ENCODE results near the gene KIF17.

KIF17 gene

DNA sequence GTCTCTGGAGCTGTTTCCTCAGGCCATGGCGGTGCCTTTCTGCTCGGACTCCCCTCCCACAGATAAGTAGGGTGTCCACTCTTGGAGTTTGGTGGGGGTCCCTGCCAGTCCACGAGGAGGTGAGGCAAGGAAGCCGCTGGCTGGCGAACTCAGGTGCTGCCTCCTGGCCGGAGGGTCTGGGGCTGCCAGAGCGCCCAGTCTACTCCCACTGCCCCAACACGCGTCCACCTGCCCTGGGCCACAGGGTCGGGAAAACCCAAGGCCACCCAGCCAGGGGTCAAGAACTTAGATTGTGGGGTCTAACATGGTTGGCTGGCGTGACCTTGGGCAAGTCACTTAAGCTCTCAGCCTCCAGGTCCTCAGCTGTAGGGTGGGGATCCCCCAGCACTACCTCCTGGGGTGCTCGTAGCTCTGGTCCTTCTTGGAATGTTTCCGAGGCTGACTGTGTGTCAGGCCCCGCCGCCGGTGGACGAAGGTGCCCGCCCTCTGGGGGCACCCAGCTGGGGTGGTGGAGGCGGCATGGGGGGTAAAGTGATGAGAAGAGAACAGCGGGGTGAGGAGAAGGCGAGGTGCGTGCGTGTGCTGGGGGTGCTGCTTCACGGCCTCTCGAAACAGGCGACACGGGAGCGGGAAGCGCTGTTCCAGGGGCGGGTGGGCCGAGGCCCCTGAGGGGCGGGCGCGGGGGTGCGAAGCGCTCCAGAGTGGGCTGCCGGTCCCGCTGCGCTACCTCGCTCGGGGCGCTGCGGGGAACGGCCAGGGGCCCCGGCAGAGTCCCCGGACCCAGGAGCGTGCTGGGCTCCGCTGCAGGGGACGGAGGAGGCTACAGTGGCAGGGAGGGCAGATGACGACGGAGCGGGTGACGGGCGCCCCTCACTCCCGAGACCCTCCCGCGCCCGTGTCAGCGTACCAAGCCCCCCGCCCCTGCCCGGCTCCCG, 13.5 kb upstream of the KIF17 start:
- H3K4me3 Mint-ChIP-seq: peak overlapping the region; percentile 65
- peaks cover 4% of the 10 kb centered on the region for H3K36me3 Mint-ChIP-seq (ENCODE audit: low read depth)
- H3K4me1 Mint-ChIP-seq (ENCODE audit: low read depth): peaks cover 18% of the 10 kb centered on the region
- H3K27me3 Mint-ChIP-seq (ENCODE audit: low read depth): peaks cover 51% of the 10 kb centered on the region
- H3K27ac Mint-ChIP-seq: no peak overlapping the region
- H3K9me3 Mint-ChIP-seq: no peaks in the 10 kb centered on the region

DNA sequence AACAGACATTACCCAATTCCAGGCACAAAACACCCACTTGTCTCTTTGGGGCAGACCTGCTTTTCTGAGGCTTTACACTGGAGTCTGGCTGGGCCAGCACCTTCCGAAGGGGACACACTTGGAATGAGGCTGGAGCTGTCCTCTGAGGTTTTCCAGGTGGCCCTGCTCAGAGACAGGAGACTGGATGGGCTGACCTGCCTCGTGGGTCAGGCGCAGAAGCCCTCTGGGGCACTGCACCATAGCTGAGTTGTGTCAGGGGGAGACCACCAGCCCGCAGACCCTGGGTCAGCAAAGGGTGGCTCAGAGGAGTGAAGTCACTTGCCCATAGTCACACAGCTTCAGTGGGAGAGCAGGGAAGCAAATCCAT, 12.9 kb upstream of the KIF17 start:
- Mint-ChIP-seq H3K36me3 (ENCODE audit: low read depth) (peaks cover under 1% of the 10 kb centered on the region), H3K27me3 (ENCODE audit: low read depth) (peaks cover 51% of the 10 kb centered on the region), H3K27ac (no peak overlapping the region), H3K9me3 (no peaks in the 10 kb centered on the region), H3K4me1 (ENCODE audit: low read depth) (peaks cover 18% of the 10 kb centered on the region), H3K4me3 (peak overlapping the region; percentile 5)

DNA sequence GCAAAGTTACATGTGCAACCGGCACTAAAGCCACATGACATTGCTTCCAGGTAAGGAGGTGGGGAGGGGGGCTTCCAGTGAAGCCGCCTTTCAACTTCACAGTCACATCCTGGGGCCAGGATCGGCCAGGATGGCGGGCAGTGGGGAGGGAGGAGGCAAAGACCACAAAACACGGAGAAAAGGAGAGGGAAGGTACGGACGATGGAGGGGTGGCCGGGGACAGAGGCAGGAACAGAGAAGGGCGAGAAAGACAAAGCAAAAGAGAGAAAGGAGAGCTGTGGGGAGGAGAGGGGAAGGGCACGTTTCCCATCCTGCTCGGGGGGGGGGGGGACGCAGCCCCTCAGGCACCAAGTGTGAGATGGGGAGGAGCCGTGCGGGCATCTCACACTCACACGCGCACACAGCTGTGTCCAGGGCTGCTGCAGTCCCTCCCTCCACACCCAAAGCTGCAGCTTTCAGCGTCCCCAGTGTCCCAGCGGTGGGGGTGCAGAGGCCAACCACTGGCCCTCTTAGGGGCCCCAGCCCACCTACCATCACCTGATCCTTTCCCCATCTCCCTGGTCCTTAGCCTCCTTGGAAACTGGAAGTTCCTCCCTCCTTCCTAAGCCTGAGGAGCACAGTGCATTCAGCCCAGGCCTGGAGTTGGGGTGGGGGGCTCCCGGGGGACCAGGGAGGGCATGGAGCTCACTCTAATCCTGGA, 12.3 kb upstream of the KIF17 start:
- Mint-ChIP-seq H3K9me3 (no peaks in the 10 kb centered on the region), H3K27ac (peak overlapping the region; percentile 15), H3K27me3 (ENCODE audit: low read depth) (peaks cover 51% of the 10 kb centered on the region), H3K36me3 (ENCODE audit: low read depth) (no peaks in the 10 kb centered on the region), H3K4me1 (ENCODE audit: low read depth) (peaks cover 18% of the 10 kb centered on the region), H3K4me3 (peak overlapping the region; percentile 21)

DNA sequence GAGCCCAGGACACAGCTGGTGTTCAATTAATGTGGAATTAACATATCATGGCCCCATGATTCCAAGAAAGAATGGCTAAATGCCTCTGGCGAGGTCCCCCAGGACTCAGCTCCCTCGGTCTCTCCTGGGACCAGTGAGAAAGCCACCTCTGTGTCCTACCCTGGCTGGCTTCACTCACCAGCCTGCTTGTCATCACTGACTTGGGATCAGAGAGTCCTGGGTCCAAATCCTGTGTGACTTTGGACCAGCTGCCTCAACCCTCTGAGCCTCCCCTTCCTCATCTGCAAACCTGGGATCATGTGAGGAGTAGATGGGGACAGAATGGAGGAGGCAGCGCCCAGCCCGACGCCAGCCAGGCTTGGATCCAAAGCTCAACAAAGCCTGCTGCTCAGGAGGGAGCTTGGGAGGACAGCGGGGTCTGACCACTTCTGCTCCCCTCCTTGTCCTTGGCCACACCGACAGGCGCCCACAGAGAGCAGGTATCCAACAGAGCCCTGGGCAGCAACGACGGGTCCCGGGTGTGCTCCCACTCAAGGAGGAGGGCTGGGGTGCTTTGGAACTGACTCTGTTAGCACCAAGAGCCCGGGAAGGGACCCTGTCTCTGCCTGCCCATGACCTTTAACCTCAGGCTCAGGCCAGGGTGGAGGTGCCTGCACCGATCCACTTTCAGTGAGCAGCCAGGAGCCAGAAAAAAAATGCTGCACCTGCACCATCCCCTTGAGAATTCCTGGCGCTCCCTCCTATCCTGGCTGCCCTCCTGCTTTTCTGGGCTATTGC, 11.5 kb upstream of the KIF17 start:
- H3K27ac Mint-ChIP-seq: no peak overlapping the region
- no peak overlapping the region for H3K4me3 Mint-ChIP-seq
- no peaks in the 10 kb centered on the region for H3K36me3 Mint-ChIP-seq (ENCODE audit: low read depth)
- peaks cover 18% of the 10 kb centered on the region for H3K4me1 Mint-ChIP-seq (ENCODE audit: low read depth)
- H3K27me3 Mint-ChIP-seq (ENCODE audit: low read depth): peaks cover 51% of the 10 kb centered on the region
- no peaks in the 10 kb centered on the region for H3K9me3 Mint-ChIP-seq

DNA sequence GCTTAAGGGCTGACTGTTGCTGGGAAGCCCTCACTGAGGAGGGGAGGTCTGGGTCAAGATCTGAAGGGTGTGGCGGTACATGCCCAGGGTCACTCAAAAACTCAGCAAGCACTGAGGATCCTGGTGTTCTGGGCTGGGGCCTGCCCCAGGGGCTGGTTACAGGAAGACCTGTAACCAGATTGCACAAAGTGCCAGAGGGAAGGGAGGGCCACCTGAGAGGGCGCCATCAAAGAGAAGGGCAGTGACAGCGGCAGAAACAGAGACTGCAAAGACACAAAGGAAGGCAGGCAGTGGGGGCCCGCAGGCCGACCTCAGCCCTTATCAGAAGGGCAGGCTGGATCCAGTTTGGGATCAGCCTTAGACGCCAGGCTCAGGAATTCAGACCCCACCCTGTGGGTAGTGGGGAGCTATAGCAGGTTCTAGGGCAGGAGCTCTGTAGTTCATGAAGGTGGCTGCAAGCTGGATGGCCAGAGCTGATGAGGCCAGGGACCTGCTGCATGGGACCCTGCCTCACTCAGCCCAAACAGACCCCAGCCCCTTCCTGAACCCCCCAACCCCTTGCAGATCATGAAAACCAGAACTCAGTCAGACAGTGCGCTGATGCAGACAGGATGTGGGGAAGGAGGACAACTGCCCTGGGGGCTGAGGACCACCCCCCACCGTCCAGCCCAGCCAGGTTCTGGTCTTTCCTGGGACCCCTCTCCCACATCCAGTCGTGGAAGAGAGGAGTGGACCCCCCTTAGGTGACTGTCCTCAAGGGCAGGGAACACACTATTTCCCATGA, 10.8 kb upstream of the KIF17 start:
- Mint-ChIP-seq H3K4me1 (ENCODE audit: low read depth) (peaks cover 15% of the 10 kb centered on the region), H3K27ac (no peak overlapping the region), H3K36me3 (ENCODE audit: low read depth) (no peaks in the 10 kb centered on the region), H3K4me3 (no peak overlapping the region), H3K27me3 (ENCODE audit: low read depth) (peaks cover 50% of the 10 kb centered on the region), H3K9me3 (no peaks in the 10 kb centered on the region)

DNA sequence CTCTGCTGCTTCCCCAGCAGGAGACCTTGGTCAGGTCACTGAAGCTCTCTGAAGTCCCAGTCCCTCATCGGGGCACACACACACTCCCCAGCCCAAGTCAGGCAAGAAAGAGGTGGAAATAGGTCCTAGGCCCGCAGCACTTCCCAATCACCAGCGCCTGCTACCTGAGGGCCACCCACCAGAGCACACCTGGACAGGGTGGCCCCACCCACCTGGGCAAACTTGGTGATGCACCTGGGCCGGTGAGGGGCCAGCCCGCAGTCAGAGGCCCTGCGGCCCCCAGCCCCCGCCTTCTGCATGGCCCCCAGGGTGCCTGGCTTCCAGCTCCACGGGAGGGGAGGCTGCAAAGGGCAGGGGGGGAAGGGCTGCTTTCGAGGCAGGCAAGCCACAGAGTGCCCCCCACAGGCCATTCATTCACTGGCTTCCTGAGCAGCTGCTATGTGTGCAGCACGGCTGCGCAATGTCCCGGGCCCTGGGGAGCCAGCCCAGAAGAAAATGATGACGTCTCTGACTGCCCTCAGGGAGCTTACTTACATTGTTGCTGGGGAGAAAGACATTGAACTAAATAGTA, 10.0 kb upstream of the KIF17 start:
- Mint-ChIP-seq H3K4me1 (ENCODE audit: low read depth) (peaks cover 9% of the 10 kb centered on the region), H3K4me3 (no peak overlapping the region), H3K9me3 (no peaks in the 10 kb centered on the region), H3K36me3 (ENCODE audit: low read depth) (no peaks in the 10 kb centered on the region), H3K27me3 (ENCODE audit: low read depth) (peaks cover 43% of the 10 kb centered on the region), H3K27ac (no peak overlapping the region)

DNA sequence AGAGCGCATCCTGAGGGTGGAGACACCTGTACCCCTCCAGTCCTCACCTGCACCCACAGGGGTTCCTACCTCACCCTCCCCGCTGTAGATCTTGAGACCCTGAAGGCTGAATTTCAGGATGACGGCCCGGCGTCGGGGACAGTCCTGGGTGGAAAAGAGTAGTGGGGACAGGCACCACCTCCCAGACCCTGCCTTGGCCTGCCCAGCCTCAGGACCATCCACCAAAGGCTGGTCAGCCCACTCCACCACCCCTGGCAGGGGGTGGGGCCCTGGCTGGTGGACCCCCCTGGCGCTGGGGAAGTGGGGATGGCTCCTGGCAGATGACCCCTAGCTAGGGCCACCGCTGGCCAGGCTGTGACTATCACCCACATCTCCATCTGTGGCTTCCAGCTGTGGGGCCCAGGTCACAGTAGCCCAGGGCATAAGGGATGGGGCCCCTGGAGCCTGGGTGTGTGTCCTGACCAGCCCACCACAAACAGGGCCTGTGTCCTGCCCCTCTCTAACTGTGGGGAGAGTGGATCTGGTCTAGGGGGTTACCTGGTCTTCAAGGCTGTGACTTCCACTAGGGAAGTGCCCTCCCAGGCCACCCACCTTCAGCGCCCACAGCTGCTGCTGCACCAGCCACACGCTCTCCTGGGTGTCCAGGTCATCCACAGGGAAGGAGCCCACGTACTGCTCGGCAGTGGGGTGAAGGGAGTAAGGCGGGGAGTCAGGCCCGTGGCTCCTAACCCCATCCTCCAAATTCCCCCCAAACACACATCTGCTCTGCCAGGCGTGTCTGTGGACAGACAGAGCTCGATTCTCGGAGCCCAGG, 9.3 kb upstream of the KIF17 start:
- H3K27me3 Mint-ChIP-seq (ENCODE audit: low read depth): peaks cover 37% of the 10 kb centered on the region
- no peaks in the 10 kb centered on the region for H3K9me3 Mint-ChIP-seq
- peaks cover 3% of the 10 kb centered on the region for H3K4me1 Mint-ChIP-seq (ENCODE audit: low read depth)
- H3K36me3 Mint-ChIP-seq (ENCODE audit: low read depth): no peaks in the 10 kb centered on the region
- H3K27ac Mint-ChIP-seq: no peak overlapping the region
- H3K4me3 Mint-ChIP-seq: no peak overlapping the region

DNA sequence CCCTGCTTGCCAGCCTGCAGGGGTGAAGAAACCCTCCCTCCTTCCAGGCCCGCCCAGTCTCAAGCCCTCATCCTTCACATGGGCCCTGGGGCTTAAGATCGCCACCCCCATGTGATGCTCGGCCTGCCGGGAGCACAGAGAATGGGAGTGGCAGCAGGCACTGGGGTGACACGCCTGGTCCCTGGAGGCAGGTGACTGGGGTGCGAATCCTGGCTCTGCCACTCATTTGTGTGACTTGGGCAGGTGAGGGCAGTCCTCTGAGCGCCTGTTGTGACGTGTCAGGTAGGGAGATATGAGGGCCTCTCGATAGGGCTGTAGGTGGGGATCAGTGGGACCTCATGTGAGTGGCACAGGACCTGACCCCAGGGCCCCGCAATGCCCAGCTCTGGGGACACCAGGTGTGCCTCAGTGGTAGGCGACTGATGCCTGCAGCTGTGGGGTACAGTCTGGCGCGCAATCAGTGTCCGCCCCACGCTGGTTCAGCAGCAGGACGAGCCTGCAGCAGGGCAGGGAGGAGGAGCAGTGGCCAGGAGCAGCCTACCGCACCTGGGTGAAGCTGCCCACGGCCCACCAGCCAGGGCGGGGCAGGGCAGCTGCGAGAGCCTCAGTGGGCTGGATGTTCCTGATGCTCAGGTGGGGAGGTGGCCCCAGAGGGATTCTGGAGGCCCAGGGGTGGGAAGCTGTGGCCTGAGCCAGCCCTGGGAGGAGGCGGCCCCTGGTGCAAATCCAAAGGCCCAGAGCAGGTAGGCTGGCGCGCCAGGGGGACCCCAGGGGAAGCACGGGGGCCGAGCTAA, 8.5 kb upstream of the KIF17 start:
- Mint-ChIP-seq H3K4me1 (ENCODE audit: low read depth) (peaks cover 3% of the 10 kb centered on the region), H3K4me3 (no peak overlapping the region), H3K36me3 (ENCODE audit: low read depth) (no peaks in the 10 kb centered on the region), H3K27me3 (ENCODE audit: low read depth) (peaks cover 35% of the 10 kb centered on the region), H3K27ac (no peak overlapping the region), H3K9me3 (no peaks in the 10 kb centered on the region)

DNA sequence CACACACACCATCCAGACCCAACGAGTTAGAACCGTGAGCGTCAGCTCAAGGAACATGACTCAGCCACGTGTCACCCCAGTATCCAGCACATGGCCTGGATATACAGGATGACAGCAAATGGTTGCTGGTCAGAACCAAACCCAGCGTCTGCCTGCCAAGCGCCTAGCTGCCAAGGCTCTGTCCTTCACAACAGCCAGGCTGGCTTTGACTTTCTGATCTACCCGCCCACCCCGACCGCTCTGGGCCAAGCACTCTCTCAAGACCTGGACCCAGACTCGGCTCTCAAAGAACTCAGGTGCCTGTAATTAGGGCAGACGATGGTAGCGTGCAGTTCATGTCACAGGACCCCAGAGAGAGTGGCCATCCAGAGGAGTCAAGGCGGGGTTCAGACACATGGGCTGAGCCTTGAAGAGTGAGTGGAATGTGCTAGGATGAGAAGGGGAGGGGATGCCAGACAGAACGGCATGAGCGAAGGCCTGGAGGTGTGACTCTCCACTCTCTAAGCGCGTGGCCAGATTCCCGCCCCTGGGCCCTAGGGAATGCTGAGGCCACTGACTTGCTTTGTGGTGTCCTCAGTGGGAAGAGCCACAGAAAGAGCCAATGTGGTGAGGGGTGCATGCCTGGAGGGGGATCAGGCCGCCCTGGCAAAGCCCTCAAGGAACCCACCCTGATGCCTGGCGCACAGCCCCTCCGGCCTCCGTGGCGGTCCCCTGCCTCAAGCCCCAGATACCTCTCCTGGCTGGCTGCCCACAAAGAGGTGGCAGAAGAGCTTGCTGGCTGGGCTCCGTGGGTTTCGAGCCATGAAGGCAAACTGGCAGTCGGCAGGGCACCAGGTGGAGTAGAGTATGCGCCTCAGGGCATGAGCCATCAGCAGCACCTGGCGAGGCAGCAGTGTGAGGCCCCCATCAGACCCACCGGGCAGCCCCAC, 7.6 kb upstream of the KIF17 start:
- Mint-ChIP-seq H3K4me1 (ENCODE audit: low read depth) (peaks cover 3% of the 10 kb centered on the region), H3K4me3 (no peak overlapping the region), H3K27me3 (ENCODE audit: low read depth) (peaks cover 26% of the 10 kb centered on the region)

DNA sequence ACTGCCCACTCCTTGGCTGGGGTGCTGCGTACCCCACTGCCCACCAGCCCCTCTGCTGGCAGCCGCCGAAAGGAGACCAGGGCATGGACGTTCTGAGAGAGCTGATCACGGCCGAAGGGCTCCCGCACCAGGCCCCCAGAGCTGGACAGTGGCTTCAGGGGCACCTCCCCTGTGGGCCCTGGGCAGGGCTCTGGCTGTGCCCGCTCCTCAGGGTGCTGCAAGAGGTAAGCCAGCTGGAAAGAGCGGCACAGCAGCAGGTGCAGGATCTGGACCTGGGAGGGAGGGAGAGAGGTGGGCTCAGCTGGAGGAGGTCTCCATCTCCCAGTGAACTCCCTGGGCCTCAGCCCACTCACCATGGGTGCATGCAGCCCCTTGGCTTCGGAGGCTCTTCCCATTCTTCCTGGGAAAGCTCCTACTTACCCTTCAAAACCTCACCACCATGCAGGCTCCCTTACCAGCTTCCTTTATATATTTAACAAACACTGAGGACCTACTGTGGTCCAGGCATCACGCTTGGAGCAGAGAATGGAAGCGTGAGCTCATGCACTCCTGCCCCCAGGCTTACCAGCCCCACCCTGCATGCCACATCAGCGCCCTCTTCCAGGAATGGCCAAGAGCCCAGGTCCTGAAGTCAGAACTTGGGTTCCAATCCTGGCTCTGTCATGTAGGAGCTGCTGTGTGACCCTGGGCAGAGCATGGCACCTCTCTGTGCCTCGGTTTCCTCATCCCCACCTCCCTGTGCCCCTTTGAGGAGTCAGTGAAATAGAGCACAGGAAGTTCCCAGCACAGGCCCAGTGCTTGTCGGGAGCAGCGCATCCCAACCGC, 6.8 kb upstream of the KIF17 start:
- Mint-ChIP-seq H3K4me1 (ENCODE audit: low read depth) (no peaks in the 10 kb centered on the region), H3K9me3 (no peaks in the 10 kb centered on the region), H3K4me3 (no peak overlapping the region), H3K27me3 (ENCODE audit: low read depth) (peaks cover 24% of the 10 kb centered on the region), H3K36me3 (ENCODE audit: low read depth) (no peaks in the 10 kb centered on the region), H3K27ac (no peak overlapping the region)

More for the DNA sequence above, 7.6 kb upstream of the KIF17 start:
- H3K27ac Mint-ChIP-seq: no peak overlapping the region
- H3K36me3 Mint-ChIP-seq (ENCODE audit: low read depth): no peaks in the 10 kb centered on the region
- H3K9me3 Mint-ChIP-seq: no peaks in the 10 kb centered on the region

All from T-helper 1 cell treated with Interleukin-12 subunit alpha and Interleukin-12 subunit beta and Interleukin-4 antibody, amounts not matched to agents 30 μg/mL and 1 μg/mL, for 36 hours (primary cell).